Activated CD8-positive, alpha-beta memory T cell treated with anti-CD3 and anti-CD28 coated beads, Interleukin-2, amount 50 U/mL, for 24 hours (primary cell): Measurements from ENCODE around the gene PGAP3.
"Not testable (repeated sequence)": the region's sequence is repeated elsewhere in the genome, so short reads cannot be mapped to it uniquely, and the experiment has no call there.

Experiments
- DNase-seq: peaks from one replicate; pipeline ENCODE4 v3.0.0-alpha.2; 2020; ENCODE audit errors: extremely low read depth

Gene PGAP3

DNA sequence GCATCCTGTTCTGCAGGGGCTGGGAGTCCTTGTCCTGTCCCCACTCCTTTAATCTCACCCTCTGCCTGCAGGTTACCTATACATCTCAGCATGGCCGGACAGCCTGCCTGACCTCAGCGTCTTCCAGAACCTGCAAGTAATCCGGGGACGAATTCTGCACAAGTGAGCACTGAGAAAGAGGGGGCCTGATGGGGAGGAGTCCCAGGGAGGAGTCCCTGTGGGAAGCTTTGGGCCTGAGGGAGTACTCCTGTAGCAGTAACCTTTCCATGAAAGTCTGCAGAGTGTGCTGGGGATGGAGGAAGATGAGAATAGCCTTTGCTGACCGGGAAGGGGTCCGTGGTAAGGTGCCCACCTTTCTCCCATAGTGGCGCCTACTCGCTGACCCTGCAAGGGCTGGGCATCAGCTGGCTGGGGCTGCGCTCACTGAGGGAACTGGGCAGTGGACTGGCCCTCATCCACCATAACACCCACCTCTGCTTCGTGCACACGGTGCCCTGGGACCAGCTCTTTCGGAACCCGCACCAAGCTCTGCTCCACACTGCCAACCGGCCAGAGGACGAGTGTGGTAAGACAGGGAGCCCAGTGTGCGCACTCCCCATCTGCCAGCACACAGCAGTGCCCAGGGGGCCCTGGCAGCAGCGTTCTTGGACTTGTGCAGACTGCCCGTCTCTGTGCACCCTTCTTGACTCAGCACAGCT, 27.7 kb upstream of the PGAP3 start:
- no peak for DNase-seq

DNA sequence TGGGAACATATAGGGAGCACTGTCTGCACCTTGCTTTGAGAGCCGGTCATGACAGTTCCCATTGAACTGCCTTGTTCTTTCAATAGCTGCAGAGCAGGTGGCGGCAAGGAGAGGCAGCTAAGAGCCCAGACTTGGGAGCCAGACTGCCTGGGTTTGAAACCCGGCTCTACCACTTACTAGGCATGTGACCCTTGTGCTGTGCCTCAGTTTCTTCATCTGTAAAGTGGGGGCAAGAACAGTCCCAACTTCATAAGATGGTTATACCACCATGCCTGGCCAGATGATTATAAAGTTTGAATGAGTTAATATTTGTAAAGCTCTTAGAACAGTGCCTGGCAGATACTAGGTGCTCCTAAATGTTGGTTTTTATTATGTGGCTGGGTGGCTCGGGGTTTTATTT, 26.4 kb upstream of the PGAP3 start:
- DNase-seq: no peak

- DNase-seq: no peak
Measured at GRCh38 chr17:39711851-39712250, 24.0 kb upstream of the PGAP3 start.

DNA sequence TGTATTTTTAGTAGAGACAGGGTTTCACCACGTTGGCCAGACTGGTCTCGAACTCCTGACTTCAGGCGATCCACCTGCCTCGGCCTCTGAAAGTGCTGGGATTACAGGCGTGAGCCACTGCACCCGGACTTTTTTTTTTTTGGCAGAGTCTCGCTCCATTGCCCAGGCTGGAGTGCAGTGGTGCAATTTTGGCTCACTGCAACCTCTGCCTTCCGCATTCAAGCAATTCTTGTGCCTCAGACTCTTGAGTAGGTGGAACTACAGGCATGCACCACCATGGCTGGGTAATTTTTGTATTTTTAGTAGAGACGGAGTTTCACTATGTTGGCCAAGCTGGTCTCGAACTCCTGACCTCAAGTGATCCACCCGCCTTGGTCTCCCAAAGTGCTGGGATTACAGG, 23.2 kb upstream of the PGAP3 start:
- not testable (repeated sequence) for DNase-seq

DNA sequence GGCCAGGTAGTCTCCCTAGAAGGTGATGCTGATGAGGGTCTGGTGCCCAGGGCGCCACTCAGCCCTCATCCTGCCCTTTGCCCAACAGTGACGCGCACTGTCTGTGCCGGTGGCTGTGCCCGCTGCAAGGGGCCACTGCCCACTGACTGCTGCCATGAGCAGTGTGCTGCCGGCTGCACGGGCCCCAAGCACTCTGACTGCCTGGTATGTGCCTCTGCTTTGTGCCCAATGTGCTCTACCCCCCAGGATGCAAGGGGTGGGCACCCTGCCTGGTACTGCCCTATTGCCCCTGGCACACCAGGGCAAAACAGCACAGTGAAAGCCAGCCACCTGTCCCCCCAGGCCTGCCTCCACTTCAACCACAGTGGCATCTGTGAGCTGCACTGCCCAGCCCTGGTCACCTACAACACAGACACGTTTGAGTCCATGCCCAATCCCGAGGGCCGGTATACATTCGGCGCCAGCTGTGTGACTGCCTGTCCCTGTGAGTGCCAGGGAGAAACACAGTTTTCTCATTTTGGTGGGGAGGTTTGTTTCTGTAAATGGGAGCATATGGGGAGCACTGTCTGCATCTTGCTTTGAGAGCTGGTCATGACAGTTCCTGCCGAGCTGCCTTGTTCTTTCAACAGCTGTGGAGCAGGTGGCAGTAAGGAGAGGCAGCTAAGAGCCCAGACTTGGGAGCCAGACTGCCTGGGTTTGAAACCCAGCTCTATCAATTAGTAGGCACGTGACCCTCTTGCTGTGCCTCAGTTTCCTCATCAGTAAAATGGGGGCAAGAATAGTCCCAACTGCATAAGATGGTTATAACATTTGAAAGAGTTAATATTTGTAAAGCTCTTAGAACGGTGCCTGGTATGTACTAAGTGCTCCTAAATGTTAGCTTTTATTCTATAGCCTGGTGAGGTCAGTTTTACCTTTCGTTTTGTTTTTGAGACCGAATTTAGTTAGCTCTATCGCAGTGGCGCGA, 22.4 kb upstream of the PGAP3 start:
- no peak for DNase-seq

DNA sequence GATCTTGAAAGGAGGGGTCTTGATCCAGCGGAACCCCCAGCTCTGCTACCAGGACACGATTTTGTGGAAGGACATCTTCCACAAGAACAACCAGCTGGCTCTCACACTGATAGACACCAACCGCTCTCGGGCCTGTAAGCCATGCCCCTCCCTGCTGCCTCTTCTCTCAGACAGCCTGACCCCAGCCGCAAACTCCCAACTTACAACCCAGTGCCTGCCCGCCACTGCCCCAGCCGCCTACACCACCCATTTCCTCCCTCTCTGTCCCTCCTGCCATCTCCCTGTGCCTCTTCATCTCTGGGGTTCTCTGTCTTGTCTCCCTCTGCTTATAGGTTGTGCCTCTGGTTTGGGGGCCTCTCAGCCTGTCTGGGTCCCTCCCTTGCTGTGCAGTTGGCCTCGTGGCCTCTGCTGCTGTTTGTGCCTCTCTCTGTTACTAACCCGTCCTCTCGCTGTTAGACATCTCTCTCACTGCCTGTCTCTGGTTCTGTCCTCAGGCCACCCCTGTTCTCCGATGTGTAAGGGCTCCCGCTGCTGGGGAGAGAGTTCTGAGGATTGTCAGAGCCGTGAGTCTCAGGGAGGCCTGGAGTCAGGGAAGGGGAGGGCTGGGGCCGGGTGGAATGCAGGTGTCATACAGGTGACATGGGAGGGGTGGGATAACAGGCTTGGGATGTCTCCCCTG, 21.6 kb upstream of the PGAP3 start:
- no peak for DNase-seq

DNA sequence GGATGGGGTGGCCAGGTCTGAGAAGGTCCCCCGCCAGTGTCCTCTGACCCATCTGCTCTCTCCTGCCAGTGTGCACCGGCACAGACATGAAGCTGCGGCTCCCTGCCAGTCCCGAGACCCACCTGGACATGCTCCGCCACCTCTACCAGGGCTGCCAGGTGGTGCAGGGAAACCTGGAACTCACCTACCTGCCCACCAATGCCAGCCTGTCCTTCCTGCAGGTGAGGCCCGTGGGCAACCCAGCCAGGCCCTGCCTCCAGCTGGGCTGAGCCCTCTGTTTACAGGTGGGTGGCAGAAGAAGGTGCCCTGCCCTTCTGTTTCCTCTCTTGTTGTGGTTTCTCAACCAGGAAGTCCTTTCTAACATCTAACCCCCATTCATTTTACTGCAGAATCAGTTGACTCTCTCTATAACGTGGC, 19.1 kb upstream of the PGAP3 start:
- DNase-seq: no peak

DNA sequence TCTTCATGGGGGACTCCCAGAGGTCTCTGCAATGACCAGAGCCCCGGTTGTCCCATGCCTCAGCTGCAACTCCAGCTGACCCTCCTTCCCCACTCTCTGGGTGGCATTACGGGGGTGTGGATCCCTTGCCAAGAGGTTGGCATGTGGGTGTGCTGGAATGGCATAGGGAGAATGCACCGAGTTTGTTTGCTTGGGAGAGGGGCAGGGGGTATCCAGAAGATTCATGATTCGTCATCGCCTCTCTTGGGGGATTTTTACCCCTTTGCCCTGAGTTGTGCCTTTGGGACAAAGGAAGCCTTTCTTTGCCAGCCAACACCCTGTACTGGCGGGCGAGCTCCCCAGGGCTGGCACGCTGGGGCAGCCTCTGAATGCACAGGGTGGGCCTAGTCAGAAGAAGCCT, 18.5 kb upstream of the PGAP3 start:
- DNase-seq: no peak

- no peak for DNase-seq
Measured at GRCh38 chr17:39705786-39706348, 18.0 kb upstream of the PGAP3 start.

GRCh38 chr17:39704821-39705551, 17.1 kb upstream of the PGAP3 start:
- no peak for DNase-seq

- no peak for DNase-seq
Measured at GRCh38 chr17:39703913-39704312, 16.1 kb upstream of the PGAP3 start.

- DNase-seq: no peak
Measured at GRCh38 chr17:39702901-39703893, 15.3 kb upstream of the PGAP3 start.

- DNase-seq: no peak
Measured at GRCh38 chr17:39701784-39702422, 14.0 kb upstream of the PGAP3 start.

DNA sequence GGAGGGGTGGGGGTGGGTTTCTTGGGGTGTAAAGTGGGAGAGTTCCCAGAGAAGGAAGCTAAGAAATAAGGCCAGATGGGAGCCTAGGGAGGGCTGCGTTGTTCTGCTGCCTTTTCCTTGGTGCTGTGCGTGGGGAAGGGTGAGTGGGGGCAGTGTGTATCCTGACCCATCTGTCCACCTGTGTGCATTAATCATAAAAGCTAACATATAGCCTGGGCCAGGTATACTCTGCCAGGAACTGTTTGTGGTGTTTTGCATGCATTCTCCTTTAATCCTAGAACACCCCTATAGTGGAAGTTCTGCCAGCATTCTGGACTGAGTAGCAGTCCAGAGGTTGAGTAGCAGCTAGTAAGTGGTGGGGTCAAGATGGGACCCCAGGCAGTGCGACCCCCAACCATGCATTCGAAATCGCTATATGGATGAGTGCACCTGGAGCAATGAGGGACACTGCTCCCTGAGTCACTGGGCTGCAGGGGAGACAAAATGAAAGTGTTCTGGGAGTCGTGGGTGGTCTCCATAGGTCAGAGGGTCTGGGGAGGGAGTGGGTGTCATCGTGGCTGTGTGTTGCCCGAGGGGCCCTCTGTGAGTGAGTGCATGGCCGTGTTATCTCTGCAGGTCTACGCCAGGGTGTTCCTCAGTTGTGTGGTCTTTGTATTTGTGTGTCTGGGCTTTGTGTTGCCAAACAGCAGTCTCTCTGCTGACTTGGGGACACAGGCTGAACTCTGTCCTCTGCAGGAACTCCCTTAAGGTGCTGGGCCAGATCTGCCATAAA, 13.3 kb upstream of the PGAP3 start:
- no peak for DNase-seq

GRCh38 chr17:39700148-39700987, 12.5 kb upstream of the PGAP3 start:
- no peak for DNase-seq

- no peak for DNase-seq
Measured at GRCh38 chr17:39699818-39700147, 11.9 kb upstream of the PGAP3 start, which contains the start of gene ERBB2. ERBB2 (plus strand) TSS chr17:39700064; CDS start chr17:39700239, 175 bp downstream.

DNA sequence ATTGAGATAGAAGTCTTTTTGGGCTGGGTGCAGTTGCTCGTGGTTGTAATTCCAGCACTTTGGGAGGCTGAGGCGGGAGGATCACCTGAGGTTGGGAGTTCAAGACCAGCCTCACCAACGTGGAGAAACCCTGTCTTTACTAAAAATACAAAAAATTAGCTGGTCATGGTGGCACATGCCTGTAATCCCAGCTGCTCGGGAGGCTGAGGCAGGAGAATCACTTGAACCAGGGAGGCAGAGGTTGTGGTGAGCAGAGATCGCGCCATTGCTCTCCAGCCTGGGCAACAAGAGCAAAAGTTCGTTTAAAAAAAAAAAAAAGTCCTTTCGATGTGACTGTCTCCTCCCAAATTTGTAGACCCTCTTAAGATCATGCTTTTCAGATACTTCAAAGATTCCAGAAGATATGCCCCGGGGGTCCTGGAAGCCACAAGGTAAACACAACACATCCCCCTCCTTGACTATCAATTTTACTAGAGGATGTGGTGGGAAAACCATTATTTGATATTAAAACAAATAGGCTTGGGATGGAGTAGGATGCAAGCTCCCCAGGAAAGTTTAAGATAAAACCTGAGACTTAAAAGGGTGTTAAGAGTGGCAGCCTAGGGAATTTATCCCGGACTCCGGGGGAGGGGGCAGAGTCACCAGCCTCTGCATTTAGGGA, 11.4 kb upstream of the PGAP3 start:
- not testable (repeated sequence) for DNase-seq
